Endodermal cell (in vitro differentiated cells): Measurements from ENCODE around the gene MEI1. TPM values are rescaled to one million over a fixed set of nuclear protein-coding genes. Genes with fewer than 3 reads are reported as not detected.

Experiments
- DNase-seq: peaks from one replicate; pipeline ENCODE4 v3.0.0-alpha.2; 2017
- H3K27ac ChIP-seq: 2 replicates; pipeline ENCODE4 v1.5.1; 2013; ENCODE audit warnings: mild to moderate bottlenecking, low read depth, low read length, moderate library complexity
- H3K27me3 ChIP-seq: 2 replicates; pipeline ENCODE4 v1.6.1; 2013; ENCODE audit warnings: mild to moderate bottlenecking, low read length, moderate library complexity; ENCODE audit not compliant: insufficient read depth, control insufficient read depth, poor library complexity, severe bottlenecking
- H3K36me3 ChIP-seq: 2 replicates; pipeline ENCODE4 v1.7.0; 2013; ENCODE audit warnings: mild to moderate bottlenecking, low read length, moderate library complexity; ENCODE audit not compliant: control insufficient read depth, insufficient read depth
- H3K4me1 ChIP-seq: one replicate; pipeline ENCODE4 v1.7.0; 2013; ENCODE audit warnings: low read length; ENCODE audit not compliant: control insufficient read depth, insufficient read depth
- H3K4me3 ChIP-seq: 2 replicates; pipeline ENCODE4 v1.5.1; 2013; ENCODE audit warnings: mild to moderate bottlenecking, low read length, moderate library complexity
- H3K9ac ChIP-seq: 2 replicates; pipeline ENCODE4 v1.6.1; 2013; ENCODE audit warnings: mild to moderate bottlenecking, low read length, moderate library complexity; ENCODE audit not compliant: poor library complexity, severe bottlenecking; ENCODE audit errors: extremely low read depth
- H3K9me3 ChIP-seq: 2 replicates; pipeline ENCODE4 v1.6.1; 2013; ENCODE audit warnings: mild to moderate bottlenecking, low read length, moderate library complexity; ENCODE audit not compliant: control insufficient read depth
- H3K27ac Mint-ChIP-seq: 2 replicates; pipeline ENCODE4 v1.8.0; 2020; ENCODE audit warnings: mixed read lengths
- H3K27me3 Mint-ChIP-seq: 2 replicates; pipeline ENCODE4 v1.8.0; 2021; ENCODE audit warnings: mild to moderate bottlenecking, mixed read lengths; ENCODE audit not compliant: insufficient read depth
- H3K36me3 Mint-ChIP-seq: 2 replicates; pipeline ENCODE4 v1.8.0; 2020; ENCODE audit warnings: low read depth, mixed read lengths
- H3K4me1 Mint-ChIP-seq: 2 replicates; pipeline ENCODE4 v1.8.0; 2020; ENCODE audit warnings: mixed read lengths
- H3K4me3 Mint-ChIP-seq: 2 replicates; pipeline ENCODE4 v1.8.0; 2020; ENCODE audit warnings: mild to moderate bottlenecking, moderate library complexity, mixed read lengths
- H3K9me3 Mint-ChIP-seq: 2 replicates; pipeline ENCODE4 v1.8.0; 2020; ENCODE audit warnings: mild to moderate bottlenecking, mixed read lengths
- CTCF ChIP-seq: fragments of 200-600 bp; sonication (generic); conservative IDR thresholded peaks from 2 replicates; pipeline ENCODE4 v1.5.0; 2021; ENCODE audit warnings: antibody characterized with exemption, mild to moderate bottlenecking
- WGBS, 2 experiments: methylation state at CpG; one replicate each; pipeline versions ENCODE4 v1.1.5 to v1.1.7; 2013; ENCODE audit warnings: missing lambda C conversion rate in 2 of 2, mixed read lengths in 1 of 2; ENCODE audit not compliant: insufficient coverage in 1 of 2, insufficient read length in 1 of 2; 5-methylcytosine and 5-hydroxymethylcytosine counted together
- total RNA-seq, 2 donors: library from RNA; stranded (reverse); fragmentation: NEBNext Ultra II Directional in 1 of 2; extraction: Animal tissue kit (Norgen Biotek cat#: 25700) in 1 of 2; gene quantifications; 2 replicates in 1 of 2; 3 replicates in 1 of 2; pipeline ENCODE4 v1.2.1, GENCODE V29; 2021

Gene MEI1
- total RNA-seq, 2 donors from 2014 or later = 1.2 to 1.5 TPM

DNA sequence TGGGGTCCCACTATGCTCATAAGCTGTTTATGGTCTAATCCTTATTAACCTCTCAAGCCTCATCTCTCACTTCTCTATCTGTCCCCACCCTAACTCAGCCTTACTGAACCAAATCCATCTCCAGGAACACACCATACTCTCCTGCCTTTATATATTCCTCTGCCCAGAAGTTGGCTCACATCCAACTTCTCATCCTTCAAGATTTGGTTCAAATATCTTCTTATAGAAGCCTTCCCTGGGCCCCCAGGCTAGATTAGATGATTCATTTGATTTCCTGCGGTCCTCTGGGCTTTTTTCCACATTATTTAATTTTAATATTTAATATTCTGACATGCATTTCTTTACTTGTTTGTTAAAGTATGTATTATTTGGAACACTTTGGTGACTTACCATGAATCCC lies 23.2 kb downstream of the MEI1 start:
- H3K4me1 ChIP-seq = no peaks in the 10 kb centered on the region
- no peaks in the 10 kb centered on the region for H3K9me3 ChIP-seq
- no peak for DNase-seq
- Mint-ChIP-seq H3K4me3 (no peak overlapping the region), H3K27me3 (peaks cover 2% of the 10 kb centered on the region), H3K36me3 (no peaks in the 10 kb centered on the region), H3K27ac (no peak overlapping the region), H3K9me3 (no peaks in the 10 kb centered on the region), H3K4me1 (no peaks in the 10 kb centered on the region)
- no peak overlapping the region for H3K4me3 ChIP-seq
- no CpG with 5 or more reads among the region's 1 CpG for WGBS, 2 experiments
- TF ChIP-seq CTCF = no peak
- H3K27me3 ChIP-seq = no peaks in the 10 kb centered on the region
- no peak overlapping the region for H3K9ac ChIP-seq
- no peak overlapping the region for H3K27ac ChIP-seq
- no peaks in the 10 kb centered on the region for H3K36me3 ChIP-seq

DNA sequence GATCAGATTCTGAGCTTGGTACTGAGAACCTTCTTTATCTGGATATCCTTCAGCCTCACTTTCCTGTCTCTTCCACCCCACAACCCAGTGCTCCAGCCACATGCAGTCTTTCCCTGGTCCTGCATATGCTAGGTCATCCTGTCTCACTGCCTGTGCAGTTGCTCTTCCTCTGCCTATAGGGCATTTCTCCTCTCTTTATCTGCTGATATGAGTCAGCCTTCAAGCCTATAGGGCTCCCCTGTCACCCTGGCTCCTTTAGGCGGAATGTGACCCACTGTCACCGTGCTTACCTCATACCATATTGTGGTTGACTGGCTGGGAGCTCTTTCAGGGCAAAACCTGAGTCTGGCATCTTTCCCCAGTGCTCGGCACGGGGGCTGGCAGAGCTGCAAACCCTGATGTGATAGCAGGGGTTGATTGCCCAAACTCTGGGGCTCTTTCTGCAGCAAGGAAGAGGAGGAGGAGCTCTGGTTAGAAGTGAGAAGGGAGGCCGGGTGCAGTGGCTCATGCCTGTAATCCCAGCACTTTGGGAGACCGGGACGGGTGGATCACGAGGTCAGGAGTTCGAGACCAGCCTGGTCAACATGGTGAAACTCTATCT lies 26.3 kb downstream of the MEI1 start:
- Mint-ChIP-seq H3K36me3 (no peaks in the 10 kb centered on the region), H3K4me1 (no peaks in the 10 kb centered on the region), H3K4me3 (no peak overlapping the region), H3K27me3 (peaks cover 5% of the 10 kb centered on the region), H3K27ac (no peak overlapping the region), H3K9me3 (no peaks in the 10 kb centered on the region)
- H3K36me3 ChIP-seq = no peaks in the 10 kb centered on the region
- TF ChIP-seq CTCF = no peak
- WGBS, 2 experiments = 79 to 90% methylated on average over 6 to 9 of the region's 9 CpGs
- H3K27me3 ChIP-seq = no peaks in the 10 kb centered on the region
- H3K4me3 ChIP-seq = no peak overlapping the region
- H3K9me3 ChIP-seq = no peaks in the 10 kb centered on the region
- H3K27ac ChIP-seq = no peak overlapping the region
- no peak overlapping the region for H3K9ac ChIP-seq
- no peaks in the 10 kb centered on the region for H3K4me1 ChIP-seq
- no peak for DNase-seq

DNA sequence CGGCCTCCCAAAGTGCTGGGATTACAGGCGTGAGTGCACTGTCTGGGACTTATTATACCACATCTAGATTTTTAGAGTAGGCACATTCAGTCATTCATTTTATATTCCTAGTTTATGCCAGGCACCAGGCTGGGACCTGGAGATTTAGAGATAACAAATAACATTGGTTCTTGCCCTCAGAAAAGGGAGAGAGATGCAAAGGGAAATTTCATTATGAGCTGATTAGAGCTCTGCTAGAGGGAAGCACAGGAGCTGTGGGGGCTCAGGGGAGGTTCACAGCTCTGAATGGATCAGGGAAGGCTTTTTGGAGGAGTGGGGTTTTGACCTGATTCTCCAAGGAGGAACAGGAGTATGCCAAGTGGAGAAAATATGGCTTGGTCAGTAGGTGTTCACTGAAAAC lies 32.3 kb downstream of the MEI1 start:
- H3K36me3 Mint-ChIP-seq = no peaks in the 10 kb centered on the region
- Histone ChIP-seq H3K27me3 (no peaks in the 10 kb centered on the region), H3K27ac (no peak overlapping the region), H3K9ac (no peak overlapping the region), H3K36me3 (no peaks in the 10 kb centered on the region), H3K9me3 (no peaks in the 10 kb centered on the region), H3K4me1 (no peaks in the 10 kb centered on the region), H3K4me3 (no peak overlapping the region)
- H3K9me3 Mint-ChIP-seq = no peaks in the 10 kb centered on the region
- H3K27me3 Mint-ChIP-seq = peaks cover 3% of the 10 kb centered on the region
- no peaks in the 10 kb centered on the region for H3K4me1 Mint-ChIP-seq
- no peak for TF ChIP-seq CTCF
- WGBS, 2 experiments = 85 to 97% methylated on average over 2 of the region's 2 CpGs
- H3K27ac Mint-ChIP-seq = no peak overlapping the region
- H3K4me3 Mint-ChIP-seq = no peak overlapping the region
- DNase-seq = no peak
